GM19463 (cell line): Measurements from ENCODE around the gene ADGRF5.

Experiments
- ATAC-seq: cut with Tn5 transposase; IDR thresholded peaks from one replicate; pipeline ENCODE4 v1.9.1; 2021; ENCODE audit warnings: mild to moderate bottlenecking, moderate library complexity; ENCODE audit not compliant: unreplicated experiment

ADGRF5 gene

GRCh38 chr6:46932526-46933319, 11.0 kb upstream of the ADGRF5 start:
- no peak for ATAC-seq

- ATAC-seq, result no peak
Observed at GRCh38 chr6:46931416-46931815, 9.7 kb upstream of the ADGRF5 start.

GRCh38 chr6:46930331-46930730, 8.6 kb upstream of the ADGRF5 start:
- ATAC-seq, result no peak

- no peak for ATAC-seq
Observed at GRCh38 chr6:46927066-46927465, 5.3 kb upstream of the ADGRF5 start.

GRCh38 chr6:46926481-46926880, 4.7 kb upstream of the ADGRF5 start:
- ATAC-seq, result no peak

GRCh38 chr6:46925563-46926253, 4.0 kb upstream of the ADGRF5 start:
- no peak for ATAC-seq

- ATAC-seq, result no peak
Observed at GRCh38 chr6:46923476-46923875, 1.7 kb upstream of the ADGRF5 start.

- ATAC-seq, result no peak
Observed at GRCh38 chr6:46921059-46921458, 679 bp downstream of the ADGRF5 start.

- ATAC-seq, result no peak
Observed at GRCh38 chr6:46918806-46919205, 2.9 kb downstream of the ADGRF5 start.

- no peak for ATAC-seq
Observed at GRCh38 chr6:46917002-46917545, 4.7 kb downstream of the ADGRF5 start.

GRCh38 chr6:46915866-46916265, 5.9 kb downstream of the ADGRF5 start:
- no peak for ATAC-seq

GRCh38 chr6:46915380-46915779, 6.4 kb downstream of the ADGRF5 start:
- no peak for ATAC-seq

- ATAC-seq, result no peak
Observed at GRCh38 chr6:46914279-46914810, 7.4 kb downstream of the ADGRF5 start.

GRCh38 chr6:46909371-46909770, 12.4 kb downstream of the ADGRF5 start:
- ATAC-seq, result no peak

GRCh38 chr6:46906776-46907175, 15.0 kb downstream of the ADGRF5 start:
- no peak for ATAC-seq

- ATAC-seq, result no peak
Observed at GRCh38 chr6:46904117-46904516, 17.6 kb downstream of the ADGRF5 start.

- no peak for ATAC-seq
Observed at GRCh38 chr6:46903175-46903574, 18.6 kb downstream of the ADGRF5 start.

GRCh38 chr6:46901882-46902314, 19.8 kb downstream of the ADGRF5 start:
- no peak for ATAC-seq

- ATAC-seq, result no peak
Observed at GRCh38 chr6:46900266-46900665, 21.5 kb downstream of the ADGRF5 start.

- no peak for ATAC-seq
Observed at GRCh38 chr6:46899659-46900058, 22.1 kb downstream of the ADGRF5 start.

- no peak for ATAC-seq
Observed at GRCh38 chr6:46898006-46898405, 23.7 kb downstream of the ADGRF5 start.

- no peak for ATAC-seq
Observed at GRCh38 chr6:46896871-46897270, 24.9 kb downstream of the ADGRF5 start.
